Stomach smooth muscle (tissue), 2 donors: ENCODE data around the gene PTPN20.

Experiments used
- H3K27ac ChIP-seq: one replicate; pipeline ENCODE4 v1.7.0; 2013; ENCODE audit warnings: mild to moderate bottlenecking, low read length, inconsistent platforms
- H3K27me3 ChIP-seq, 2 donors: one replicate each; pipeline ENCODE4 v1.7.0; 2013; ENCODE audit warnings: low read length in 2 of 2; ENCODE audit not compliant: insufficient read depth in 2 of 2, control insufficient read depth in 1 of 2
- H3K36me3 ChIP-seq, 2 donors: one replicate each; pipeline ENCODE4 v1.7.0; 2013; ENCODE audit warnings: low read length in 2 of 2; ENCODE audit not compliant: control insufficient read depth in 2 of 2, insufficient read depth in 2 of 2
- H3K4me1 ChIP-seq: one replicate; pipeline ENCODE4 v1.7.0; 2013; ENCODE audit warnings: low read length; ENCODE audit not compliant: control insufficient read depth, insufficient read depth
- H3K4me3 ChIP-seq, 2 donors: one replicate each; pipeline ENCODE4 v1.7.0; 2013; ENCODE audit warnings: low read length in 2 of 2
- H3K9ac ChIP-seq, 2 donors: one replicate each; pipeline ENCODE4 v1.7.0; 2013; ENCODE audit warnings: low read length in 2 of 2, mild to moderate bottlenecking in 1 of 2
- H3K9me3 ChIP-seq, 2 donors: one replicate each; pipeline ENCODE4 v1.7.0; 2013; ENCODE audit warnings: low read length in 2 of 2; ENCODE audit not compliant: control insufficient read depth in 2 of 2
- donor health status: healthy.
- donor health status: Pancreatic carcinoma.

The PTPN20 gene

DNA sequence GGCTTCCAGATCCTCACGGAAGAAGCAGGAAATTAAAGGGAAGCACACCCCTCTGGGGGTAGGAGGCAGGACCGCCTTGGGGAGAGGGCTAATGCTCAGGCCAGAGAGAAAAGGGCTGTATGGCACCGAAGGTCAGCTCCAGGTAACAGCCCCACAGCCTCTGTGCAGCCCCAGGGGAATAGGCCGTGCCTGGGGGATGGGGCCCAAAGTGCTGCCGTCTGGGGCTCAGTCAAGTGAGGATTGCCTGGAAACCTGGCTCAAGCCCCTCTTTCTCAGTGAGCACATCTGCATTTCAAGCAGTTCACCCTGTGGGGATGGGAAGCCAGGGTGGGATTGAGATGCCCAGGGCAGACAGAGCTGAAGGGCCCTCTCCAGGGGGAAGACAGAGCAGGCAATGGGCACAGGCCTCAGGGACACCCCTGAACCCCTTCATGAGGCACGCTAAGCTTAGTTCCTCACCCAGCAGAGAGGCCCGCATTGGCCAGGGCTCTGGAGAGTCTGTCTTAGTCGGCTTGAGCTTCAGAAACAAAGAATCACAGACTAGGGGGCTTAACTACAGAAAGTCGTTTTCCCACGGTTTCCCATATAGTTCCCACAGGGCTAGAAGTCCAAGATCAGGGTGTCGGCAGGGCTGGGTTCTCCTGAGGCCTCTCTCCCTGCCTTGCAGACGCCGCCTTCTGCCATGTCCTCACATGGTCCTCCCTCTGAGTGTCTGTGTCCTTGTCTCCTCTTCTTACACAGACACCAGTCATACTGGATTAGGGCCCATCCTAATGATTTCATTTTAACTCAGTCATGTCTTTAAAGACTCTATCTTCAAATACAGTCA, 118.2 kb downstream of the PTPN20 start:
- H3K36me3 ChIP-seq, result no peaks in the 10 kb centered on the region
- H3K4me1 ChIP-seq, result peaks cover 17% of the 10 kb centered on the region
- no peak overlapping the region for H3K4me3 ChIP-seq
- H3K27me3 ChIP-seq, result no peaks in the 10 kb centered on the region
- no peak overlapping the region for H3K9ac ChIP-seq
- no peak overlapping the region for H3K27ac ChIP-seq
- no peaks in the 10 kb centered on the region for H3K9me3 ChIP-seq

- no peaks in the 10 kb centered on the region for H3K27me3 ChIP-seq
- H3K27ac ChIP-seq, result no peak overlapping the region
- peaks cover 10% of the 10 kb centered on the region for H3K4me1 ChIP-seq
- H3K36me3 ChIP-seq, result no peaks in the 10 kb centered on the region
- no peak overlapping the region for H3K9ac ChIP-seq
- no peaks in the 10 kb centered on the region for H3K9me3 ChIP-seq
- no peak overlapping the region for H3K4me3 ChIP-seq
Observed at GRCh38 chr10:47030191-47030703, 119.0 kb downstream of the PTPN20 start.

- Histone ChIP-seq H3K9ac (no peak overlapping the region), H3K9me3 (no peaks in the 10 kb centered on the region), H3K4me3 (no peak overlapping the region), H3K27ac (no peak overlapping the region), H3K4me1 (peaks cover 6% of the 10 kb centered on the region), H3K36me3 (no peaks in the 10 kb centered on the region), H3K27me3 (no peaks in the 10 kb centered on the region)
Observed at GRCh38 chr10:47031211-47031900, 120.1 kb downstream of the PTPN20 start.

GRCh38 chr10:47031901-47032465, 120.8 kb downstream of the PTPN20 start:
- no peak overlapping the region for H3K4me3 ChIP-seq
- no peaks in the 10 kb centered on the region for H3K27me3 ChIP-seq
- no peaks in the 10 kb centered on the region for H3K9me3 ChIP-seq
- peaks cover 8% of the 10 kb centered on the region for H3K4me1 ChIP-seq
- H3K36me3 ChIP-seq, result no peaks in the 10 kb centered on the region
- H3K9ac ChIP-seq, result no peak overlapping the region
- H3K27ac ChIP-seq, result no peak overlapping the region

DNA sequence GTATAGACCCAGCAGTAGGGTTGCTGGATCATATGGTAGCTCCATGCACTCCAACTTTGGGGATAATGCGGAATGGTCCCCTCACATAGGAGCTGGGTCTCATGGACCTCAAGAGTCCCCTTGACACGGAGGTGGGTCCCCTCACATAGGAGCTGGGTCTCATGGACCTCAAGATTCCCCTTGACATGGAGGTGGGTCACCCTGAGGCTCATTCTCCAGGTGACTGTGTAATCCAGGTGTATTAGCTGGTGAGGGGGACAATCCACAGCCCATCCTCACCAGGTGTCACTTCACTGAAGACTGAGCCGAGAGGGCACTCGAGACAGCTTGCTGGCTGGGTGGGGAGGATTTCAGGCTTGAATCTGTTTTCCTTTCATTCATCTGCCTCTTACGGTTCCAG, 121.9 kb downstream of the PTPN20 start:
- Histone ChIP-seq H3K27ac (no peak overlapping the region), H3K9ac (no peak overlapping the region), H3K4me3 (no peak overlapping the region), H3K27me3 (no peaks in the 10 kb centered on the region), H3K36me3 (no peaks in the 10 kb centered on the region), H3K4me1 (peaks cover 11% of the 10 kb centered on the region), H3K9me3 (no peaks in the 10 kb centered on the region)

- H3K36me3 ChIP-seq, result no peaks in the 10 kb centered on the region
- no peaks in the 10 kb centered on the region for H3K9me3 ChIP-seq
- no peak overlapping the region for H3K4me3 ChIP-seq
- H3K27ac ChIP-seq, result no peak overlapping the region
- H3K4me1 ChIP-seq, result peaks cover 12% of the 10 kb centered on the region
- no peak overlapping the region for H3K9ac ChIP-seq
- no peaks in the 10 kb centered on the region for H3K27me3 ChIP-seq
Observed at GRCh38 chr10:47033541-47034270, 122.5 kb downstream of the PTPN20 start.

DNA sequence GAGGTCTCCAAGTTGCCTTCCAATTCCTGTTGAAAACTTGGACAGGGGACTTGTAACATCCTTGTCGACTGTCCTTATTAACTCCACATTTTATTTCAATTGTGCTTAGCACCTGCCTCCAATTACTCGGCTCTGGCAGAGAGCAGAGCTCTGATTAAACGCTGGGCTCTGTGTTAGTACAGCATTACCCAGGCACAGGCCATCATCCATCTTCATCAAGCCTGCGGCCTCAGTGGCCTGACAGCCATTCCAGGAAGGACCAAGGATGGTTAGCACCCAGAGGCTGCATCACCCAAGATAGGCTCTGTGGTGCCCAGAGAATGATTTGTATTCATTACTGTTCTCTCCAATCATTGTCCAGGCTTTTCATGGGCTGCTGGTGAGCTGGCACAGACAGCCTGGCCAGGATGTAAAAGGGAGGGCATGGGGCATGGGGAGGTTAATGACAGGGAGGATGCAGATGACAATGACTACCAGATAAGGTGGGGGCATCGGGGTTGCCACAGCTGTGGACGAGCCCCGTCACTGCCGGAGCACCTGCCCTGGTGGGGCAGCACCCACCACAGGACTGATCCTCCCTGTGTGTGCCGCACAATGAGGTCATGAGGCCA, 123.3 kb downstream of the PTPN20 start:
- no peak overlapping the region for H3K27ac ChIP-seq
- no peaks in the 10 kb centered on the region for H3K27me3 ChIP-seq
- H3K4me1 ChIP-seq, result peaks cover 12% of the 10 kb centered on the region
- H3K4me3 ChIP-seq, result no peak overlapping the region
- H3K9ac ChIP-seq, result no peak overlapping the region
- H3K9me3 ChIP-seq, result no peaks in the 10 kb centered on the region
- no peaks in the 10 kb centered on the region for H3K36me3 ChIP-seq

GRCh38 chr10:47035171-47035818, 124.1 kb downstream of the PTPN20 start:
- H3K36me3 ChIP-seq, result no peaks in the 10 kb centered on the region
- H3K27ac ChIP-seq, result no peak overlapping the region
- no peaks in the 10 kb centered on the region for H3K27me3 ChIP-seq
- no peaks in the 10 kb centered on the region for H3K9me3 ChIP-seq
- H3K4me3 ChIP-seq, result no peak overlapping the region
- no peak overlapping the region for H3K9ac ChIP-seq
- H3K4me1 ChIP-seq, result peaks cover 10% of the 10 kb centered on the region

DNA sequence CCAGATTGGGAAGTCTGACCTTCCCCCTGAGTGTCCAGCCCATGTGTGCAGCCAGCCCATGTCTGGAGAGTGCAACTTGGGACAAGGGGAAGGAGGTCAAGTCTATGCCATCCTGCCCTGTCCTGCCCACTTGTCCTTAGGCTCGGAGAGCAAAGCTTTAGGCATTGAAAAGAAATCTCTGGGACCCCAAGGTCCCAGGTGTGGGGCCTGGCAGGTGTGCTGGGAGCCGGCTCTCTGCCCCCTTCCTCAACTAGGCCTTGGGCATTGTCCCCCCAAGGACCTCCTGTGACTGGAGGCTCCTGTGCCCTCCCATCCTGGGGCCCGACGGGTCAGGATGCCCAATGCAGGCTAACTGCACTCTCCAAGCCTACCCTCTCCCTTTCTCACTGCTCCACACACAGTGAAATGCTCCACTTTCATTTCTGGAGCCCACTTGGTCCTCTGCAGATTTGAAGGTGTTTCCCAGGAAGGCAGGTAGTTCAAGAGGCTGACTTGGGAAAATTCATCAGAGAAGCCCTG, 124.7 kb downstream of the PTPN20 start:
- Histone ChIP-seq H3K27ac (no peak overlapping the region), H3K9ac (no peak overlapping the region)

More for the DNA sequence above, 124.7 kb downstream of the PTPN20 start:
- no peak overlapping the region for H3K4me3 ChIP-seq
- H3K27me3 ChIP-seq, result no peaks in the 10 kb centered on the region
- peaks cover 8% of the 10 kb centered on the region for H3K4me1 ChIP-seq
- H3K9me3 ChIP-seq, result no peaks in the 10 kb centered on the region
- H3K36me3 ChIP-seq, result no peaks in the 10 kb centered on the region
